GOT3 (cell line): Measurements from ENCODE around the gene ZNF275.
"Not testable (repeated sequence)": the region's sequence is repeated elsewhere in the genome, so short reads cannot be mapped to it uniquely, and the experiment has no call there.

Source experiments
- DNase-seq: peaks from one replicate; lab custom pipeline; 2025; ENCODE audit warnings: mixed read lengths; lab: John Stamatoyannopoulos, UW

The ZNF275 gene, protein sequence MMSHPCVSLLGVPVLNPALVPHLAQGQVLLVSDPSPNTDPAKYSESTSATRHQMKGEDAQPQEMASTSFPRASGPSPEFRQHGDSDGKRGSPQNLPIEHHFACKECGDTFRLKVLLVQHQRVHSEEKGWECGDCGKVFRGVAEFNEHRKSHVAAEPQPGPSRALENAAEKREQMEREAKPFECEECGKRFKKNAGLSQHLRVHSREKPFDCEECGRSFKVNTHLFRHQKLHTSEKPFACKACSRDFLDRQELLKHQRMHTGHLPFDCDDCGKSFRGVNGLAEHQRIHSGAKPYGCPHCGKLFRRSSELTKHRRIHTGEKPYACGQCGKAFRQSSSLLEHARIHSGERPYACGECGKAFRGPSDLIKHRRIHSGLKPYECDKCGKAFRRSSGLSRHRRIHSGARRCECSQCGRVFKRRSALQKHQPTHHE

DNA sequence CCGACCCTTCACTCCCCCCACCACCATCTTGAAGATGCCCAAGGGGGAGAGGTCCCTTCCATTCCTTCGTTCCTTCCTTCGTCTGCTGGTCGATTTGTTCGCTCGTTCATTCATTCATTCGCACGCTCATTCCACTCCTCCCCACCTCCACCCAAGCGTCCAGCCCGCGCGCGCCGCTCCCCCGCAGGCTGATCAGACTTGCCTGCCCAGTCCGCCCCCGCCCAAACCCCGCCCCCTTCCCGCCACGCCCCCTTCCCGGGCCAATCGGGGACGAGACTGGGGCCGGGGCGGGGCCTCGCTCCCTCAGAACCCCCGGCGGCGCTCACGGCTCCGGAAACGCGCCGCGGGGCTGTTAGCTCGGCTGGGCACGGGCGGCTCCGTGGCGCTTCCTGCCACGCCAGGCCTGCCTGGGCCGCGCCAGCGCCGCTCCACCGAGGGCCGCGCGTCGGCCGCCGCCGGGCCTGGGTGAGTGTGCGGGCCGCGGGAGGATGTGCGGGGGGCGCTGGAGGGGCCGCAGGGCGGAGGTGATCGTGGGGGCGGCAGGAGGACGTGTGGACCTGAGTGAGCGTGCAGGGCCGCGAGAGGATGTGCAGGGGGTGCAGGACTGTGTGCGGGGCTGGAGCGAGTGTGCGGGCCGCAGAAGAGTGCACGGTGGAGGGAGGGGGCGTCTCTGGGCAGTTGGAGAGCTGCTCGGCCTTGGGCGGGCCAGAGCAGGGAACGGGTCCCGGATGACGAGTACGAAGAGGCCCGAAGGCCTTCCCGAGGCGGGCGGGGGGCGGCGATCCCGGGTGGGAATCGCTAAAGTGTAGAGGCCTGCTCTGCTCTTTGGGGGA, at the start of gene ZNF275:
Gene ZNF275 (plus strand): TSS at position 333 of the 833 bp plus-strand sequence. CDS start 2,527 bp downstream, outside the sequence.
- DNase-seq, result peak; percentile 48

DNA sequence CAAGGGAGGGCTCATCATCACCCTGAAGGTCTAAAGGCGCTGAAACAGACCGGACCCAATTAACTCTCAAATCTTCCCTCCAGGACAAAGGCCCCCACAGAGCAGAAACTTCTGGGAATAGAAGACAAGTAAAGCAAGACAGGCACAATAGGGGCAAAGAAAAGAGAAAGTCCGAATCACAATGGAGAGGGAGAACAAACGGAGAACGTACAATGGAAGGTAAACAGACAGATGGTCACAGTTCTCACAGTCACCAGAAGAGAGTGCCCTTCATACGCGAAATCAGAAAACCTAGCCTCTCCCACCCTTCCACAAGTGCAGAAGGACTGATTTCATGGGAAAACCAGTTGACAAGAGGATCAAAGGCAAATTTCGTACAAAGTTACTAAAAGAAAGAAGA, 48.3 kb upstream of the ZNF275 start:
- DNase-seq, result not testable (repeated sequence)

DNA sequence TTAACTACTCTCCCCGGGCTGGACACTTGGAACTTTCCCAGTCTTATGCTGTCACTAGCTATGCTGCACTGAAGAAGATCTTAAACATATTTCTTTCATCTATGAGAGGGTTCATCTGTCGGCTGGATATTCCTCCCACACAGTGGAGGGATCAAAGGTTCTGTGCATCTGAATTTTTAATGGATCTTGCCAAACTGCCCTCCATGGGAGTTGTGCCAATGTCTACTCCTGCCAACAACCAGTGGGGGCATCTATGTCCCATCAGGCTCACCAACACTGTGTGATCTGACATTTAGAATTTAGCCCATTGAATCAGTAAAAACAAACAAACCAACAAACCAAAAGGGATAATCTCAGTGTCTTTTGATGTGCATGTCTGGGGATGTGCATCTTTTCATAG, 45.1 kb upstream of the ZNF275 start:
- DNase-seq, result not testable (repeated sequence)

DNA sequence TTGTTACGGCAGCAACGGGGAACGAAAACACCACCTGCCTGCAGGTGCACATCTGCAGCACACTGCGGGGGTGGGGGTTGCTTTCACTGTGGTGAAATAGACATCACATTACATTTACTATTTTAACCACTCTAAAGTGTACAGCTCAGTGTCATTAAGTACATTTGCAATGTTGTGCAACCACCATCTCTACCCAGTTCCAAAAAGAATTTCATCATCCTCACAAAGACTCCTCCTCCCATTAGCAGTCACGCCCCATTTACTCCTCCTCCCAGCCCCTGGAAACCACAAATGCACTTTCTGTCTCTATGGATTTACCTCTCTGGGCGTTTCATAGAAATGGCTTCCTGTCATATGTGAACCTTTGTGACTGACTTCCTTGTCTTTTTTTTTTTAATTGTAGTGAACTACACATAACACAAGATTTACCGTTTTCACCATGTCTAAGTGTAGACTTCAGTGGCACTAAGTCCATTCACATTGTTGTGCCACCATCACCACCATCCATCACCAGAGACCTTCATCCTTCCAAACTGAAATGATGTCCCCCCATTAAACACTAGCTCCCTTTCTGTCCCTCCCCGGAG, 40.4 kb upstream of the ZNF275 start:
- not testable (repeated sequence) for DNase-seq

DNA sequence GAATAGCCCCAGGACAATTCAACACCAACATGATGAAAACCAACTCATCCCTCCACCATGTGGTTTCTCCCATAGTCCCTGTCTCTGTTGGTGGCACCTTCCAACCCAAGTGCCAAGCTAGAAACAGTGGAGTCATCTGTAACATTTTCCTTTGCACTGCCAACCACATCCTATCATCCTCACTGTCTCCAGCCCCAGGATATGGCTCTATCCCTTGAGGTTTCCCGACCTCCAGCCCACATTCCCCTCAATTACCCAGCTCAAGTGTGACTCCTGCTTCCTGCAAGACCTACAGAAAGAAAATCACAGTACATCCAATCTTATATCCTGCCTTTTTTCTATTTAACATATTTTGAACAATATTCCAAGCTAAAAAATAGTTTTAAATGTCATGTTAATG, 36.6 kb upstream of the ZNF275 start:
- DNase-seq, result no peak

DNA sequence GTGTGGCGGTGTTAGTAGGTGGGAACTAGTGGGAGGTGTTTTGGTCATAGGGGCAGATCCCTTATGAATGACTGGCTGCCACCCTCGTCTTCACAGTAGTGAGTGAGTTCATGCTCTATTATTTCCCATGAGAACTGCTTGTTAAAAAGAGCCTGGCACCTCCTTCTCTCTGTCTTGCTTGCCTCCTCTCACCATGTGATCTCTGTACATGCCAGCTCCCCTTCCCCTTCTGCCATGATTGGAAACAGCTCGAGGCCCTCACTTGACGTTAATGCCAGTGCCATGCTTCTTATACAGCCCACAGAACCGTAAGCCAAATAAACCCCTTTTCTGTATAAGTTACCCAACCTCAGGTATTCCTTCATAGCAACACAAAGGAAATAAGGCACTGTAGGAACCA, 34.1 kb upstream of the ZNF275 start:
- no peak for DNase-seq

DNA sequence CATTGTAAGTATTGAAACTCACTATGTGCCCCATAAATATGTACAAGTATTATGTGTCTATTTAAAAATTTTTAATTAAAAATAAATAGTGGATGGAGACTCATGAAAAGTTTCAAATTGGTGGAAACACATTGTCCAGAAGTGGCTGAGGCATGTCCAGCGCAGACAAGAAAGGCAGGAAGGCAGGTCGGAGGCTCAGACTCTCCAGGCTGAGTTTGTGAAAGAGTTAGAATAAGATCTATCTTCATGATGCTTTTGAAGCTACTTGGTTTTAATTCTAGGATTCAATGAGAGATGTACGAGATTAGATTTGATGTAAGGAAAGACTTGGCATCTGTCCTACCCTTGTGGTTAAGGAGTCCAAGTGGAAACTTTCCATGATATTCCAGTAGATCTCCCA, 32.2 kb upstream of the ZNF275 start:
- no peak for DNase-seq

DNA sequence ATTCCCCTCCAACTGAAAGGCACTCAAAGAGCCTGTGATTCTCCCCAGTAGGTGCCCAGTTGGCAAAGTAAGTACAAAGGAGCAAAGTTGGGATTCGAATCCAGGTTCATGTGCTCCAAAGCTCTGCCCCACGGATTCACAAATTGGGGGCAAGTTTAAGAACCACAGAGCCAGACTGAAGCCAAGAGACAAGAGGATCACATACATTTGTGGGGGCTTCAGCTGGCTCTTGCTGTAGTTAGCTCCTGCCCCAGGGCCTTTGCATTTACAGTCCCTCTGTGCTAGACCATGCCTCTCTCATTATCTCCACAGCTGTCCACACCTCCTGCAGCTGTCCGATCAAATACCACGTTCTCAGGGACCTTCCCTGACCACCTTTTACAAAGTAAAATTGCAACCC, 31.2 kb upstream of the ZNF275 start:
- no peak for DNase-seq

DNA sequence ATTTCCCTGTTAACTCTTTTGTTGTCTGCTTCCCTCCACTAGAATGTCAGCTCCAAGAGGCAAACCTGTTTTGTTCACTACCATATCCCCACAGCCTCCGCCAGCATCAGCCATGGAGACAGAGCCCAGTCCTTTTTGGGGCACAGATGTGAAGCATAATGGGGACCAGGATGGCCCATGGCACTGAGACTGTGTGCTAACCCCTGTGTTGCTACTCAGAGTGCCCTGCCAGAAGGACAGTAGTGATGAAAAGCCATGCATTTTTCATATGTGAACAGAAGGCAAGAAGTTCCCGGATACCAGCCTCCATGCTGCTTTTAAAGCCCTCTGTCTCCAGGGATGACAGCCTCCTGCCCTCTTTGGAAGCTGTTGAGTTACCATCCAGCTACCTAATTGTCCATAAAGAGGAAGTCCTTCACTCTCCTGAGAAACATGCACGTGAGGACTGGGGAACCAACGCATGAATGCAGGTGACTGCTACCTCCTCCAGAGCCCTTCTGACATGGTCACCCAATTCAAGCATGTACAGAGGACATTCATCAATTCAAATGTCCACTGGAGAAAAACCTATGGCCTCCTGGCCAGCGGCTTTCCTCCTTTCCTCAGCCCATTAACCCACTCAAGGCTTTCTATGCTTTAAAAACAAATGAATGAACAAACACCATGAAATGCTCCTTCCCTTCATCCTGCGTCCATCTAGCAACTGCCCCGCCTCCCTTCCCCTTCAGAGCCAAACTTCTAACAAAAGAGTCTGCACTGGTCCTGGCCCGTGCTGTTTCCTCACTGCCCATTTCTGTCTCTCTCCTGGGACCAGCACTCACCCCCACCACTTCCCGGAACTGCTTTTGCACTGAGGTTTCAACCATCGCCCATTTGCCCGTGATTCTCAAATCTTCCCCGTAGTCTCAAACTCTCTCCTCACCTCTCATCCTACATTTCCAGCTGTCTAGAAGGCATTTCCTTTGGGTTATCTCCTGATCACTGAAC, 30.4 kb upstream of the ZNF275 start:
- no peak for DNase-seq

DNA sequence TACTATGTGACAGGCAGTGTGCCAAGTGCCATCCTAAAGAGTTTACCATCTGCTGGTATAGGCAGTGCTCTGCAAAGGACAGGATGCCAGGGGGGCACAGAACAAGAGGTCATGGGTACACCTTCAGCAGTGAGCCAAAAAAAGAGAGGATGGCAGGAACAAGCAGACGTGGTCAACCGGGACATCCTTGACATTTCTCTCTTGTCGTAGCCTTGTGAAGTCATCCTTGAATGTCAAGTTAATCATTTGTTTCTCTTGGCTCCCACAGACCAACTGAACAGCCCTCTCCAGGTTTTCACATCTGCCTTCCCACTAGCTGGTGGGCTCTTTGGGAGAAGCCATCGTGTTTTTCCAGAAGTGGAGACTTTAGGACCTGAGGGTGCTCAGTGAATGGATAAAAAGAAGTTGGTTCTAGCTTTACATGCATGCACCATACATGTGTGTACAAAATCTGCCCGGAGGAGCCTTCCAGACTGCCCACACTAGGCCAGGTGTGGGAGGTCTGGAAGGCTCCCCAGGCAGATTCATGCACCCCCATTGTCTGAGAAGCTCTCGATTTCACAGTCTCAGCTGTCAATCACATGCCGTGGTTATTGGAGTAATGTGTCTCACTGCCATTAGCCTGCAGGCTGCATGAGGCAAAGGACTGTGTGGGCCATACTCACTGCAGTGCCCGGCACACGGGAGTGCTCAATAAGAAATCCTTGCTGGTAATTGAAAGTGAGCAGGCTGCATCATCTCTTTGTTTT, 28.8 kb upstream of the ZNF275 start:
- no peak for DNase-seq

DNA sequence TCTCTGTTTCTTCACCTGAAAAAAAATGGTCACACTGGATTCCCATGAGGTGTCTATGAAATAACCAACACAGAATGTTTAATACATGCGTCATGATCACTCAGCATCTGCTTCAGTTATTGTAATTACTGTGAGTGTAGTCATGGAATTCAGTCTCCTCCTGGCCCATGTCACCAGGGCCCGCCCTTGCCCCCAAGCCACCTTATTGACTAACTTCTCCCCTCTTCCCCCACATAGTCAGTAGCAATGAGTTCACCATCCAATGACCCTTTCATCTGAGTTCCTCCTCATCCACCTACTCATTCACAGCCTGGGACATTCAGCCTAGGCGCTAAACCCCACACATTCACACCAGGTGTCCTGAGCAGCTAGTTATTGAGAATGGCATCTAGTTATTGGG, 28.0 kb upstream of the ZNF275 start:
- DNase-seq, result no peak

DNA sequence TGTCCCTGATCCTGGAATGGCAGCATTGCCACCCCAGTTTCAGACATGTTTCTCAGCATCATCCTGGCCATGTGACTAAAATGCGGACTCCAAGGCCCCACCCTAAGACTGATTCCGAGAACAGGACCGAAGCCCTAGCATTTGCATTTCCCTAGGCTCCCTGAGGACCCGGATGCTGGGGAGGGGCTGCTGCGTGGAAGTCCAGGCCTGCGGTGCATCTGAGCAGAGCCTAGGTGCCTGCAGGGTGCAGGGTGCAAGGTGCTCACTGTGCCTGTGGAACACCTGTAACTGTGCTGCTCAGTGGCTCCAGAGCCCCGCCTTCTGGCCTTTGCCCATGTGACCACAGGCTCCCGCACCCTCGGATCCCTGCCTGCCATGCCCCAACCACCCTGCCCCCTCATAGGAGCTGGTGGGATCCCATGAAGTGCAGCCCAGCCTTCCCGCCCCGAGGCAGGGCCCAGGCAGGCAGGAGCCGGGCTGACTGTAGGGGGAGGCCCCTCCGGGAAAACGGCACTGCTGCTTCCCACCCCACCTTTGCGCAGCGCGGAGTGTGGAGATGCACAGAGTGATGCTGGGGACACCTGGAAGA, 27.3 kb upstream of the ZNF275 start:
- DNase-seq, result no peak

DNA sequence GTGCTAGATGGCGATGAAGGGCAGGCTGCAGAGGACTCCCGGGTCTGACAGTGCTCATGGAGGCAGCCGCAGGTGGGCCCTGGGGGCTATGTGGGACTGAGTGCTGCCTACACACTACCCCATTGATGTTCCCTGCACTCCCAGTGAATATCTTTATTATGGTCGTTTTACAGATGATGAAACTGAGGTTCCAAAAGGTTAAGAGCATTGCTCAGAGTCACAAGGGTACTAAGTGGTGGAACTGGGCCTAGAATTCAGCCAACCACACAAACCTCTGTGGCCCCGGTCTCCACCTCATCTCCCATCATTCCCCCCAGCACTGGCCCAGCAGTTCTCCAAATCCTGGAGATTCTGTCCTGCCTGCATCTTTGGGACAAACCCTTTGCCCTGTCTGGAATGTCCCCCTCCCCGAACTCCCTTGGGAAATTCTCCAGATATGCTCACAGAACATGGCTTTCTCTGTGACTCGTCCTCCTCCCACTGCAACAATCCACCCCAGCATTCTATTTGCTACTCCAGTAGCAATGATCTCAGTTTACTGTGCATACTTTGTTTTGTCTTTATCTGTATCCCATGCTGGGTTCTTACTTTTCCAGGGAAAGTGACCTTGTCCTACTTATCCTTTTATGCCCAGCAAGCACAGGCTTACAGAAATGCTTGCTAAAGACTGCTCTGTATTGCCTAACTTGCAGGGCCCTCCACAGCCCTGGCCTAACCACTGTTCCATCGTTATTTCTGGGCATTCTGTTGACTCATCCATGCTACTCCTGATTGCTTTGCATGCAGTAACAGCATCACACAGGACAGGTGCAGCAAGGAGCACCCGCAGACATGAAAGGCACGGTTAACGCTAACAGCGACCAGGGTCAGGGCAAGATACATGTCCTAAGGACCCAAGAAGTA, 26.4 kb upstream of the ZNF275 start:
- DNase-seq, result no peak

DNA sequence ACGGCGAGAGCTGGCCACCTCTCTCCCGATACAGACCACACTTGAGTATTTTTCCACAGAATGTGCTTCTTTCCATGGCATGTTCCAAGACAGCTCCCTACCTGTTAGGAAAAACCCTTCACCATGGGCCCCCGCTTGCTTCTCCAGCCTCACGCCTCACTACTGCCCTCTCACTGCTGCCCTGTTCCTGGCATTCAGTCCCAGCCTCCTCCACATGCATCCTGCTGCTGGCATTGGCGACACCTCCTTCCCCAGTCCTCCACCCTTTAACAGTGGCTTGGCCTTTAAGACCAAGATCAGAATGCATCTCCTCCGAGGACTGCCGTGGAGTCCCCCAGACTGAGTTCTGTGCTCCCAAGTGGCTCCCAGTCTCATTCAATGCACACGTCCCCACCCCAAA, 23.1 kb upstream of the ZNF275 start:
- DNase-seq, result no peak

DNA sequence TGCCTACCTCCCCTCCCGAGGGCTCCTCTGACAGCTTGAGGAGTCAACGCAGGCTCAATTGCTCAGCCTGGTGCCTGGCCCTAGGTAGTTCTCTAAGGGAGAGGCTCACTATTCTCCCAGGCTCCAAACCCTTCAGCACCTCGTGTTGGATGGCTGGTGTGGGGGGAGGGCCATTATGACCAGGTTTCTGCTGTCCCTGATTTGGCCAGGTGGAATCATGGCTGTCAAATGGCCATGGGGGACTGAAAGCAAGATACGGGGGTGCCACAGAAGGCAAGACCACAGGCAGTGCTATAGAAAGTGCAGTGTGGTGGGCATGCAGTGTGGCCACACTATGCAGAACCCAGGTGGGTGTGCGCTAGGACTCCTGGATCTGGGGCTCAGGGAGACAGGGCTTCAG, 21.9 kb upstream of the ZNF275 start:
- no peak for DNase-seq

DNA sequence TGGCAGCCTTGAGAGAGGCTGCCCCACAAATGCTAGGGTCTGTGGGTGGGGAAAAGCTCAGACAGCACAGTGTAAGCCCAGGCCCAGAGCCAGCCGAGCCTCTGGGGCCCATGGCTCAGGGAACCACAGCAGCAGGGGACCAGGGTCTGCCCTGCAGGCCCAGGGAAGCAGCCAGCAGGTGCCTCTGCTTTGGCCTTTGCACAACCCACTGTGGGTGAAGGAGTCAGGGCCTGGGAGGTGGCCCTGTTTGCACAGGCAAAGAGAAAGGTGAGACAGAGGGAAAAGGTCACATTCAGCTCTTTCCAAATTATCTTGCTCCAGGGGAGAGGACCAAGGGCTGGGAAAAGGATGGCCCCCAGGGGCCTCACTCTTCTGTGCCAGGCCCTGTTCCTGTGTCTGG, 21.1 kb upstream of the ZNF275 start:
- DNase-seq, result no peak

DNA sequence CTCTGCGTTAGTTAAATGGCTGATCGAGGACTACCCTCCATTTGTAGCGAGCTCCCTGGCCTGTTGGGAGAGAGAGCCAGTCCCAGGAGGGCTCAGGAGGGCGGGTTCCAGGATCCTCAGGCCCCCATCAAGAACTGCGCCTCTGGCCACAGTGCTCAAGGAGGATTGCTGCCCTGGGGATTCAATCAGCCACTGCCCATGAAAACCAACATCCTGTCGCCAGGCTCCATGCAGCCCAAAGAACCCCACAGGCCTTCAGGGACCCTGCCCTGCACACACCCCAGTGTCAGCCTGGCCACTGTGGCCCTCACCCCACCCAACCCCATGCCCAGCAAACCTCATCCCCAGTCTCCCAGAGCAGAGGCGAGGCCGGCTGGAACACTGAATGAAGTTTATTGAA, 16.6 kb upstream of the ZNF275 start:
- no peak for DNase-seq

DNA sequence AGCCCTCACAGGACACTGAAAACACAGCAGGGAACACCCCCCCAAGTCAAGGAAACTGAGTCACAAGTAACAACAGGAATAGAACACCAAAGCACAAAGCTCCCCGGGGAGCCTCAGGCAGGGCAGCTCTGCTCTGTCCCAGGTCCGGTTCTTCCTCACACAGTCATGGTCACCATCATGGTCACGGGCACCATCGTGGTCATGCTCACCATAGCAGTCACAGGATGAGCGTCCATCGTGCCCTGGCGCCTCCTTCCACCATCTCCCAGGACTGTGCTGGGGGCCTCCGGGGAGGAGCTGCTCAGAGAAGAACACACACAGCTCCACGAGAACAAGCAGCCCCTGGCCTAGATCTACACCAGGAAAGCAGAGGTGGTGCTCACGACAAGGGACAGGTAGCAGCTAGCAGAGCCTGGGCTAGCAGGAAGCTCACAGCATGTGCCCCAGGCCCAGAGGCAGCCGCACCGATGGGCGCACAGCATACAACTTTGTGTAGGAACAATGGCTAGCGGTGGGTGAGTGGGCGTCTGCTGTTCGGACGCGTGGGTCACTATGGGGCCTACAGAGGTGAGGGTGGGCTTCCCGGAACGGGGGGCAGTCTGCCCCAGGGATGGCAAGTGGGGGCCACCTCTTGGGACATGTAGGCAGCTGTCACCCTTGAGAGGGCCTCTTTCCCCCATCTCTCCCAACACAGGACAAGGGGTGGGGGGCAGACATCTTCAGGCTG, 15.8 kb upstream of the ZNF275 start:
- no peak for DNase-seq

DNA sequence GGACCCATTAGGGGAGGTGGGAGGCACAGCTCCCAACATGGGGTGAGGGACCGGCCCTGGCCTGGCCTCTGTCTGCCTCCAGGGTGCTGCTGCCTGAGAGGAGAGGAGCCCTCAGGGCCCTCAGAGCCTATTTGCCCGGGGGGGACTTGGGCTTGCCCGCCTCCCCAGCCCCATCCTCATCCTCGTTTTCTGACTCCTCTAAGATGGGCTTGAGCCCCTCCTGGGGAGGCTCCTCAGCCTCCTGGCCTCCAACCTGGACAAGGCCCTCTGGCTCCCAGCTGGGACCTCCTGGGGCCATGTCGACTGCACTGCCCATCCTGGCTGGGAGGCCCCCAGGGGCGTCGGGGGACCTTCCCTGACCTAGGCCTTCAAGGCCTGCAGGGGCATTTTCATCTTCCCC, 15.1 kb upstream of the ZNF275 start:
- DNase-seq, result no peak
